Activated gamma-delta T cell treated with anti-CD3 and anti-CD28 coated beads, Interleukin-2, amount 50 U/mL, for 16 hours (primary cell): ENCODE measurements around the gene CDH23.

ENCODE experiments used
- DNase-seq: peaks from one replicate; pipeline ENCODE4 v3.0.0-alpha.2; 2020; ENCODE audit warnings: low read depth

The CDH23 gene

DNA sequence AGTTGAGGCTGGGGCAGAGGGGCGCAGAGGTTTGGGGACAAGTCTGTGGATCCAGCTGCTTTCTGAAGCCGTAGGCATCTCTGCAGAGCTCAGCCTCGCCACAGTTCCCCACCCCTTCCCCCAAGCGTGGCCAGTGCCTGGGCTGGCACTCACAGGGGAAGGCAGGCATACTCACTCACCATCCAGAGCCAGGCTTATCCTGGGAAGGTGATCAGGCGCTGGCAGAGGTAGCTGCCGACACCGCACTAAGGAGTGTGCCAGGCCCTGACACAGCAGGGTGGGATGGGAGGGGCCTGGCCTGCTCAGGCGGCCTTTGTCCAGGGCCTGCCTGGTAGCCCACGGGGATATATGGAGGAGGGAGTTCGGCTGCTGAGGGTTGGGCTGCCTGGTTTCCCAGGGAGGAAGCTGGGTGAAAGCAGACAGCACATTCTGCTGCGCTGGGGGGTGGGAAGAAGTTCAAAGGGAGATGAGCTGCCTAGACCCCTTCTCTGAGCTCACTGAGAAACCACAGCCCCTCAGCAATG lies 360.7 kb downstream of the CDH23 start:
- no peak for DNase-seq

DNA sequence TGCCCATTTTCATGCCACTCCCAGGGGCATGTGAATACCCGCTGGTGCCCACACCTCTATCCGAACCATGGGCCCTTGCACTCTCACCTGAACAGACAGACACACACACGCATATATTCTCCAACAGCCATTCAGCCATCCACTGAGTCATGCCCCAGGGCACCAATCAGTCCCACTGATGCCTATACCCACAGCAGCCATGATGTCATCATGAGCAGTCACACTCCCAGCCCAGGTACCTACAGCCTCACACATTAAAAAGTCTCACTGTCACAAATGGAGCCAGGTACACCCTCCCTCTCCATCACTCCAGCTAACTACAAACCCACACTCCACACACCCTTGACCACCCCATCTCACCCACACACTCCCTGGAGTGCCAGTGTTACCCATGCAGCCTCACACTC lies 364.4 kb downstream of the CDH23 start:
- DNase-seq, result no peak

DNA sequence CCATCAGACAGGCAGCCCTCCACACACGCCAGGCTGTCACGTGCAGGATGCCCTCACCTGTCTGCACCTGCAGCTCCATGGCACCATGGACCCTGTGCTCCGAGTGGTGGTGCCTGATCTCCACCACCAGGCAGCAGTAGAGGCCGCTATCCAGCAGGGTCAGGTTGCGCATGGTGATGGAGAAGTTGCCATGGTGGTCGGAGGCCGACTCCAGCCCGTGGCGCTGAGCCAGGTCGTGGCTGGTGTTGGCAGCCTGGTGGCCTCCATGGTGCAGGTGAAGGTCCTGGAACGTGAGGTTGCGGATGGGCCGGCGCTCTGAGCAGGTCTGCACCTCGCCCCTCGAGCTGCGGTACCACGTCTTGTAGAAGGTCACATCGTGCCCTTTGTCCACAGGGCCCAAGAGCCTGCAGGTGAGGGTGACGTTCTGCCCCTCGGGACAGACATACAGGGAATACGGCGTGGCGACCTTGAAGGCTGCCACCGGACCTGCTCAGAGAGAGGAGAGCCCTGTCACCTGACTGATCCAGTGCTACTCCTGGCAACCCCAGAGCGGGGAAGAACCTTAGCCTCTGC lies 364.9 kb downstream of the CDH23 start:
- no peak for DNase-seq

DNA sequence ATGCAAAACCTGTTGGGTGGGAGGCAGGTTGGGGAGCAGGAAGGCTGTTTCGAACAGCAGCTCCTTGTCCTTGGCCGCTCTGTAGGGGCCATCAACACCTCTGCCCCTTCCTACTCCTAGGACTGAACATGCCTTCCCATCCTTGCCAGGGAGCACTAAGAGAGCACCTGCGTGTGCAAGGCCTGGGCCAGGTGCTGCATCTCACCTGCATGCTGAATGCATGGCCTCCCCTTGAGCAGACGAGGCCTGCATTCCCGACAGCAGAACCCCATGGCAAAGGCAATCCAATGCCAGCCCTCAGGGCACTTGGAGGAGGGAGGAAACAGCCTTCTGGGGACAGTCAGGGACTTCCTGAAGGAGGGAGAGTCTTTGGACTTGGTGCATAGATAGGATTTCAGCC lies 365.6 kb downstream of the CDH23 start:
- no peak for DNase-seq

DNA sequence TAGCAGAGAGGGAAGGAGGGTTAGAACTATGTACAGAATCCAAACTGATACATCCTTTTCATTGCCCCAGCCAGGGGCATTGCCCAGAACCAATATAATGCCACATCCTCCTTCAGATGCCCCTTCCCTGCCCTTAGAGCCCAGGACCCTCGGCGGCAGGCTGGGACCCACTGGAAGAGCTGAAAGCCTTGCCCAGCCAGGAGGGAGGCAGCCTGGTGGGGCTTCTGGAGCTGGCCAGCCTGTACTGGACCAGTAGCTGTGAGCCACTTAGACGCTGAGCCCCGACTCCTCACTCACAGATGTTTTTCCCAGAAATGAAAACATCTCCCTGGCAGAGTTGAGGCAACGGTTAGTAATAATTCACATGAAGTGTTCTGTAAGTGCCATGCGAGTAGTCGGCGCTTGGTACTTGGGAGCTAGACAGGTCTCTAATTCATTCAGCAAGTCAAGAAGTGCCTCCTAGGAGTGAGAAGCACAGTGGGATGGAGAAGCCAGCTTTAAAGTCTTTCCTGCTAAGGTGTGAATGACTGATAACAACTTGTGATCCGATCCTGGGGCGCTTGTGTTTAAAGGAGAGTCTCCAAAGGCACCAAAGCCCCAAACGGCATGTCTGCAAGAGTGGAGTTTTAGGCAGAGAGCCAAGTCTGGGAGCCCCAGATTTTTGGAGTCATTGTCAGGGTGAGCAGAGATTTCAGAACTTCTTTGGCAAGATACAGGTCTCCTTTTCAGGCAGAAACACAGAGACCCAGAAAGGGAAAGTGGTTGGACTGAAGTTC lies 366.8 kb downstream of the CDH23 start:
- DNase-seq, result no peak

DNA sequence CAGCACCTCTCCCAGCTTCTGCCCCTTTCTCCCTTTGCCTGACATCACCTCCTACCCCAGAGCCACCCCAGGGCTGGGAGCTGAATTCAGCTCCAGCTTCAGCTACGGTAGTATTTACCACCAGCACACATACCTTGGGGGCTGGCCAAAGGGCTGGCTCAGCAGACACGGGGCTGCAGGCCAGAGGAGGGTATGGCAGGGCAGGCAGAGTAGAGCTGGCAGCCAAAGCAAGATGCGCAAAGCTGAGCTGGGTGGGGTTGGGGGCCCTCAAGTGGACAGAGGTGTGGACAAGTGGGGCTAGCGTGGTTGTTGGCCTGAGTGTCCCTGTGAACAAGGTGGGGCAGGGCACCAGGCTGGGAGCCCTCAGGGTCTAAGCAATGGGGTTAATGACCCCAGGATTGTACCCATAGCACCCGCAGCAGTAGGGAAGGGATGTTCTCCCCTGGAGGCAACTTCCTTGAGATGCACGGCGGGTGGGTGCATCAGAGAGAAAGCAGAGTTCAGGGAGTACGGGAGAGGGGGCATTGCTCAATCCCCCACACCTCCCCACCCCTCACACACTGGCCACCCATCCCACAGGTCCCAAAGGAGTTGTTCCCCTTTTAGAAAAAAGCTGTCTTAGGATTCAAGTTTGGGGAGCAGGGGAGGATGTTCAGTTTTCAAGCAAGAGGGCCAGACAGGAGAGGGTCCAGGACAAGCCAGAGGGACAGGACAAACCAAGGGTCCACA lies 368.6 kb downstream of the CDH23 start:
- DNase-seq, result no peak

DNA sequence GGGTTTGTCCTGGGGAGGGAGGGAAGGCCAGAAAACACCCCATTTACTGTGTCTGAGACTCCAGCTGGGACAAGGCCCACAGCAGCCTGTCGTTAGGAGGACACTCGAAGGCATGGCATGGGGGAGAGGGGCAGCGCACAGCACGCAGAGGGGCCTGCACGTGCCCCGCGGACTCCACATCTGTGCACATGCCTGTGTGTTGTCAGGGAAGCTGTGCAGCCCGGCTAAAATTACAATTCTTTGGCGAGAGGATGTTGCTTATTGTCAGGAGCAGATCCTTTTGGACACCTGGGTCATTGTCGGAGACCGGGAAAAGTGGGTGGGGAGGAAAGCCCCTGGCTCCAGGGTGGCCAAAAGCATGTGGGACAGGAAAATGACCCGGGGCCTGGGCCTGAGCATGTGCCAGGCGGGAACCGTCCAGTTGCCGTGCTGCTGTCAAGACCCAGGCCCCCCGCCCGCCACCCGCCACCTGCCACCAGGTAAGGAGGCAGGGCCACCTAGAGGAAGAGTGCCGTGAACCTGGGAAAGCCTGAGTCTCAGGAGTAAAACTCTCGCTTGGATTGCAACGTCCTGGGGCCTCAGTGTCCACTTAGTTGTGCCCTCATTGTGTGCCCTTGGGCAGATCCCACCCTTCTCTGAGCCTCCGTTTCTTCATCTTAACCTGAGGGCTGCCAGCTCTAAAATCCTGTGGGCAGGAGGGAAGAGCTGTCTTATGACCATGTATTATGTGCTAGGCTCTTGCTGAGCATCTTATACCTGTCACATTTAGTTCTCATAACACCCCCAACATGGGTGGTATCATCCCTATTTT lies 369.4 kb downstream of the CDH23 start:
- no peak for DNase-seq

DNA sequence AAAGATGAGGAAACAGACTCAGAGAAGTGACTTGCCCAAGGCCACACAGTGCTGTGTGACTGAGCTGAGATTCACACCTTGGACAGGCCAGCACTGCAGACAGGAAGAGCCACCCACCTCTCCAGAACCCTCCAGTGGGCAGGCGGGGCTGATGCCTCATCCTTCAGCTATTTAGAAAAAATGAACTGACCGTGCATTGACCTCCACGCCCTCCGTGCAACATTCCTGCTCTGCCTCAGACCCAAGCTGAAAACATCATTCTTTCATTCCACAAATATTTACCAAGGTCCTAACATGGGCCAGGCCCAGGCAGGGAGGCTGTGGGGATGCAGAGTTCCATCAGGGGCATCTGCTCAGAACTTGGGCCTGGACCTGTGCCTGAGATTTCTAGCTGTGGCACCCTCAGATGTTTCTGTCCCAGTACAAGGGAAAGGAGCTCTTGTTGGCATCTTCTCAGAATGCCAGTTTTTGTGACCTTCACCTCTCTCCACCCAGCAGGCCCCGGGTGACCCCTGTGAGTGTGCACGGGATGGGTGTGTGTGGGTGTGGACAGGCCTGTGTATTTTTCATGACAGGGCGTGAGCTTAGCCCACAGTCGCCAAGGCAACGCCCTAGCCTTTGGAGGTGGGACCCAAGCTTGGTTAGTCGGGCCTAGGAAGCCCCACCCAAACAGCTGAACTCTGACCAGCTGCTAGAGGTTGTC lies 370.1 kb downstream of the CDH23 start:
- peak; percentile 33 for DNase-seq

DNA sequence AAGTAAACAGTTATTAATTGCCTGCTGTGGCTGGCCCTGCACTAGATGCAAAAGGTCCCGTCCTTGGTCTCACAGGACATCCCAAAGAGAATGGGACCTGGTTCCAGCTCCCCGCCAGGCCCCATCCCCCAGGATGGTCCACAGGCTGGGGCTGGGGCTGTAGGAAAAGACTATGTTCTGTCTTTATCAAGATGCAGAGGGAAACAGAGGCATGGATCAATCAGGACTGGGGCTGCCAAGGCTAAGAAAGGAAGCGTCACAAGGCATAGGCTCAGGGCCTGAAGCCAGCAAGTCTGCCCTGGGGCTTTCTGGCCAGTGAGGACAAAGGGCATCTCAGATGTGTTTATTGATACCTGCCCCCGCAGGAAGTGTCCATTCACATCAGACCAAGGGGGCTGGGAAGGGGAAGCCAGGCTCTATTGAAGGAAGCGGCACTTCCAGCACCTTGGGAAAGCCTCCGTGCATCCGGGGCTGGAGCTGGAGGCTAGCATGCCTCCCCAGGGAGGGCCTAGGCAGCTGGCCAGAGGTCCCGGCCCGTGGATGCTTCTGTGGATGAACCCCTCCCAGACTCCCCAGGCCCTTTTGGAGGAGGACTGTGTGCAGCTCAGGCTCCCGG lies 370.8 kb downstream of the CDH23 start:
- DNase-seq, result no peak

DNA sequence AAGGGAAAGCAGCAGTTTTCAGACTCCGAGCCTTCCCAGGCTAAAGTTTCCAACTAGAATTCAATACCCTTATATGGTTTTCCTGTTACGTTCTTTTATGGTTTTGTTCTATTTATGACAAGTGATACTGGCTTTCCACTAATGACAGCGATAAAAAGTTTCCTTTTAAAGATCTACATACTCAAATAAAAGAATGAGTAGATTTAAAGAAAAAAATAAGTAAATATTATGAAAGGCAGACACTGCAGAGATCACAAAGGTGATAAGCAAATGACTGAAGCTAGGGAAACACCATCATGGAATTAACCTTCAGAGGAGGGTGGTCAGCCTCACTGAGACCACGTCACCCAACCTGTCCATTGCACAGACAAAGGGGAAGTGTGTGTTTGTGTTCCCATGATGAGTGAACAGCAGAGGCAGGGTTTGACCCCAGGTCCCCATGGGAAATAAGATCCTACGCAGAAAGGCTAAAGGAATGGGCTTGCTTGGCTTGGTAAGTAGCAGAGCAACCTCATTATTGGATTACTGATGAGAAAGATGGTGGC lies 372.6 kb downstream of the CDH23 start:
- no peak for DNase-seq

DNA sequence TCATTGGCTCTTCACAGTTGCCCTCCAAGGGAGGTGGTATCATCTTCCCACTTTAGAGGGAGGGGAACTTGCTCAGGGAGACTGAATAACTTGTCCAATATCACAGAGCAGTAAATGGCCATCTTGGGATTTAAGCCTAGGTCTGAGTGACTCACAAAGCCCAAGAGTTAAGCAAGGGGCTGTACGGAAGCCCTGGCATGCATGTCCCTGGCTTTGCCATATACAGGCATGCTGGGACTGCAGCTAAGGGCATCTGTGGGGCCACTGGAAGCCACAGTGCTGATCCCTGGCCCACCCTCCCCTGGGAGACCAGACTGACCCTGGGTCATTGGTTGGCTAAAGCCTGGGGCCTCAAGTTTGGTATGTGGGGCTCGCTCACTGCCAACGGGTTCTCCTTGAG lies 373.5 kb downstream of the CDH23 start:
- DNase-seq, result no peak

DNA sequence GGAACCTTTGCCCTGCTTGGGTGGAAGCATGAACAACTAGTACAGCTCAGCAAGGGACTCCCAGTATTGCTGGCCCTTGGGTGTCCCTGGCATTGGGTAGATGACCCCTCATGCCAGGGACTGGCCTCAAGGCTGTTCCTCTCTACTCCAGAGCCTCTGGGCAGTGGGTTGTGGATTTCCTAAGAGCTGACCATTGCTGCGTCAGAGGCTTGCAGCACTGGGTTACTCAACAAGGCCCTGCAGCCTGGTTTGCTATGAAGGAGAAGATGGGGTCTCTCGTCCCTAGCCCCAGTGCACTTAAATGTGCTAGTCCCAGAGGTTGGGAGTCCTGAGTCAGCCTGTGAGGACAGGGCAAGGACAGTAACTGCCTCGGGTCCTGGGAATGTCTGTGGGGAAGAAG lies 374.1 kb downstream of the CDH23 start:
- DNase-seq, result no peak

DNA sequence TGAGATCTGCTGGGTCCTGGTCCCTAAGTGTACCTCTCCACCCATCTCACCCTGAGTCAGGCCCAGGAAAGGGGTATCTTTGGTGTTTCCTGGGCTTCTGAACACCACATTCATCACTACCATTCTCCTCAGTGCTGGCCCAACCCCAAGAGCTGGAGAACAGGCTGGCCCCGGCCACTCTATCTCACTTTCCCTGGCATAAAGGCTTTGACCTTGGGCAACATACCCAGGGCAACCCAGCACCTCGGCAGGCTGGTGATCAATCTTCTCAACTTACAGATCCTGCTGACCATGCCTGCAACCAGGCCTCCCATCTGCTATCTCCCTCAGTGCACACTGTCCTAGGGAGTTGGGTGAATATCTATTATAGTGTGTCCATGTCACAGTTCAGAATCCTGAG lies 374.5 kb downstream of the CDH23 start:
- DNase-seq, result no peak

DNA sequence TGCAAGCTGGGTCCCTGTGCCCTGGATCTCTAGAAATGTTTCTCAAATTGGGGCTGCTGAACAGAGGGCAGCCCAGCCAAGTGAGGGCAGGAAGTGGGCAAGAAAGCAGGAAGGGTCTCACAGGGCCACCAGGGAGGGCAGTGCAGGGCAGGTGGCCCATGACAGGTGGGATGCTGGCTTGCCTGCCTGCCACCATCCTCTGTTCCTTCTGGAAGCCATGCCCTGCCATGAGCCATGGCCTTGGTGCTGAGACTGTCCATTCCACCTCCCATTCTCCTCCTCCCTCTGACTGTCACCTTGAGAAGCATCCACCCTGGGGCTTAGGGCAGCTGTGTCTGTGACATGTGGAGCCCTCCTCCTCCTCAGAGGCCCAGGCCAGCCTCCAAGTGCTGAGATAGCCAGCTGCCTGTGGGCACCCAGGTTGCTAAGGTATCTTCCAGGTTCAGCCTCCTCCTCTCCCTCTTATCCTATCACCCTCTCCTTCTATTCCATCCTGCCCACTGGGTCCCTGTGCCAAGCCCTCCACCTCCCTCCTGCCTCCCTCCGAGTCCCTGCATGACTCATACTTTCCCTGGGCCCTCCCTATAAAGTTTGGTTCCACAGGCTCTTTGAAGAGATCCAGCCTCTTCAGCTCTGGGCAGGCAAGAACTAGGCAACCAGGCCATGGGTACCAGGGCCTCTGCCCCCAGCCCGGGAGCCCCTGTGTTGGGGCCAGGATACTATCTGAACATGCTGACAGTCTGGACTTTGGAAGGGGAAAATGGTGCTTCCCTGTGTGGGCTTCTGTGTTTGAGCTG lies 375.3 kb downstream of the CDH23 start:
- no peak for DNase-seq

DNA sequence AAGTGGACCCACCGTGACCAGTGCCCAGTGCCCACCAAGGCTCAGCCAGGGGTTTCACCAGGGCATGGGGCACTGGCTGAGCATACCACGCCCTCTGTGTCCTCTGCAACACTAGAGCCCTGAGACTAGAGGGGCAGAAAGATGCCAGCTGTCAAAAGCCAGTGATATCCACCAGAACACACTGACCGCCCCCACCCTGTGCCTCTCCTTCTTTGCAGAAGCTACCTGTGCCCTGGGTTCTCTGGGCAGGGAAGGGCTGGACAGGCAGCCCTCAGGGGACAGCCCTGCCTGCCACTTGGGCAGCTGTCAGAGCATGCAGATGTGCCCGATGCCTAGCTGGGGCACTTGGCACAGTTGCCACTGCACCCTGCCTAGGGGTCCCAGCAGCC lies 376.1 kb downstream of the CDH23 start:
- DNase-seq, result no peak

DNA sequence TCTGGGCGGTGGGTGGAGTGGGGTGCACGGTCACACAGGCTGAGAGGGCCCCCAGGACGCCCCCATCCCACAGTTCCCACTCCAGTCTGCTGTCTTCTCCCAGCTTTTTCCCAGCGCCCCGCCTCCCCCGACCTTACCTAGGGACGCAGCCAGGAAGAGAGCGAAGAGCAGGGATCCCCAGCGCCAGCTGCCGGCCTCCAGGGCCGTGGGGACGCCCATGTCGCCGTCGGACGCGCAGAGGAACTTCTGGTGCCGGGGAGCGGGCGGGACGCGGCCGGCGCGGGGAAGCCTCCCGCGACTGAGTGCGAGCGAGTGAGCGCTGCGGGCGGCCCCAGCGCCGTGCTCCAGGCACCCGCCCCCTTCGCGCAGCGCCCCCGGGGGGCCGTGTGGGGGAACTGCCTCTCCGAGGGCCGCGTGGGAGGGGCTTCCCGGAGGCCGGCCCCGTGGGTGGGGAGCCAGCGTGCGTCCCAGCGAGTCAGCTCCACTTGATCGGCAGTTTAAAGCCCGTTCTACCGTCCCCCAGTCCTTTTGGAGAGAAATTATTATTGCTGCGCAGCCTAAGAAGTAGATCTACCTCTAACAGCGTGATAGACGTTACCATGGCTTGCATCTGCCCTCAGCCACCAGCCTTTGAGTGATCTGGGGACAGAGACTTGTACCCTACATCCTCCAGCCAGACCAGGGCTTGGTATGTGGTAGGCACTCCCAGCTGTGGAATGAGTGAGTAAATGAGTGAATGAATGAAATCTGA lies 376.7 kb downstream of the CDH23 start, which contains the start of gene VSIR:
VSIR (minus strand) TSS at position 300 of the 751 bp plus-strand sequence; CDS start at position 219, 81 bp downstream.
- DNase-seq, result peak; percentile 90

DNA sequence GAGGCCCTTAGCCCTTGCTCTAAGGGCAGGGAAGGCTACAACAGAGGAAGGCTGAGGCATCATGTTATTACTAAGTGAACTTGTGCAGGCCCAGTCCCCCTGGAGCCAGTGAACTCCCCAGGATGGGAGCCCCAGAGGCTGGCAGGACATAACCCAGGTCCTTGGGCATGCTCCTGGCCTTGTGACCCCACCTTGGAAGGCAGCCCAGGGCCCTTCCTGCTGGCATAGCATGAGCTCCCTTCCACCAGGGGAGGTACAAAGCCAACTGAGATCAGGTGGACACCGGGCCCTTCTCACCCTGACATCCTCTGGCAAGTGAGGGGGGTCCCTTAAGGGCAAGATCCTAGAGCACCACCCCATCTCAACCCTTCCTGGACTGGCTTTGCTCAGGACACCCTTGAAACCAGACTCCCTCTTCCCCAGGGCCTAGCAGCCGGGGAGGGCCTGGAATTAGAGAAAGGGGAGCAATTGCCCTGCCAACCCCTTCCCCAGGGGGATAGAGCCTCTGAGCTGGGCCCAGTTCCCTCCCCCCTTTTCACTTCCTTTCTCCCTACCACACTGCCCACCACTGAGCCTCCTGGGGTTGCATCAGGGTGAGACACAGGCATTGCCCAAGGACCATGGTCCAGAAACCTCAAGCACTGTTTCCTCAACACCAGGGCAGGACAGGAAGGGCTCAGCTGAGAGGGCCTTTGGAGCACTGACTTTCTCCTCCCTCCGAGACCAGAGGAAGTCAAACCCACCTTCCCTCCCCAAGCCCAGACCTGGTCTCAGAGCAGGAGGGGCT lies 378.4 kb downstream of the CDH23 start:
- DNase-seq, result no peak

DNA sequence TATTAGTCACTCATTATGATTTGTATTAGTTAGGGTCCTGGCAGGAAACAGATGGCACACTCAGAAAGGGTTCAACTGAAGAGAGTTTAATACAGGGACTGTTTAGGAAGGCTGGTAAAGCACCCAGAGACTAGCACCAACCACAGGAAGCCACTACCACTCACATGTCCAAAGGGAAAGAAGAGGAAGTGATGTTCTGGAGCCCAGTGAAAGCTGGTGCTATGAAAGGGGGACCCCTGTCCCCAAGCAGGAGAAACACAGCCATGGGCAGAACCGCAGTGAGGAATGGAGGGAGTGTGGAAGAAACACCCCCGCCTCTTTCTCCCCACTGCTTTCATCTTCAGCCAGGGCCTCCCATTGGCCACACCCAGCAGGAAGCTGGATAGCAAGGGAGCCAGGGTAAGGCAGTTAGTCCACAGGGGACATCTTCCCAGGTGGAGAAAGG lies 379.8 kb downstream of the CDH23 start:
- DNase-seq, result no peak
